IPS-18a (cell line): ENCODE data around the gene OR4K5.

ENCODE experiments used
- H3K27ac ChIP-seq: one replicate; pipeline ENCODE4 v1.5.1; 2013; ENCODE audit warnings: low read length
- H3K27me3 ChIP-seq: one replicate; pipeline ENCODE4 v1.6.1; 2013; ENCODE audit warnings: mild to moderate bottlenecking, low read length; ENCODE audit not compliant: control insufficient read depth, insufficient read depth
- H3K36me3 ChIP-seq: one replicate; pipeline ENCODE4 v1.6.1; 2013; ENCODE audit warnings: low read depth, low read length; ENCODE audit not compliant: control insufficient read depth
- H3K4me1 ChIP-seq: one replicate; pipeline ENCODE4 v1.6.1; 2013; ENCODE audit warnings: low read depth, low read length; ENCODE audit not compliant: control insufficient read depth
- H3K4me3 ChIP-seq: one replicate; pipeline ENCODE4 v1.5.1; 2013; ENCODE audit warnings: low read length
- H3K9ac ChIP-seq: one replicate; pipeline ENCODE4 v1.6.1; 2013; ENCODE audit warnings: mild to moderate bottlenecking, low read length, moderate library complexity
- H3K9me3 ChIP-seq: one replicate; pipeline ENCODE4 v1.6.1; 2013; ENCODE audit warnings: low read depth, low read length; ENCODE audit not compliant: control insufficient read depth

The OR4K5 gene, protein sequence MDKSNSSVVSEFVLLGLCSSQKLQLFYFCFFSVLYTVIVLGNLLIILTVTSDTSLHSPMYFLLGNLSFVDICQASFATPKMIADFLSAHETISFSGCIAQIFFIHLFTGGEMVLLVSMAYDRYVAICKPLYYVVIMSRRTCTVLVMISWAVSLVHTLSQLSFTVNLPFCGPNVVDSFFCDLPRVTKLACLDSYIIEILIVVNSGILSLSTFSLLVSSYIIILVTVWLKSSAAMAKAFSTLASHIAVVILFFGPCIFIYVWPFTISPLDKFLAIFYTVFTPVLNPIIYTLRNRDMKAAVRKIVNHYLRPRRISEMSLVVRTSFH

DNA sequence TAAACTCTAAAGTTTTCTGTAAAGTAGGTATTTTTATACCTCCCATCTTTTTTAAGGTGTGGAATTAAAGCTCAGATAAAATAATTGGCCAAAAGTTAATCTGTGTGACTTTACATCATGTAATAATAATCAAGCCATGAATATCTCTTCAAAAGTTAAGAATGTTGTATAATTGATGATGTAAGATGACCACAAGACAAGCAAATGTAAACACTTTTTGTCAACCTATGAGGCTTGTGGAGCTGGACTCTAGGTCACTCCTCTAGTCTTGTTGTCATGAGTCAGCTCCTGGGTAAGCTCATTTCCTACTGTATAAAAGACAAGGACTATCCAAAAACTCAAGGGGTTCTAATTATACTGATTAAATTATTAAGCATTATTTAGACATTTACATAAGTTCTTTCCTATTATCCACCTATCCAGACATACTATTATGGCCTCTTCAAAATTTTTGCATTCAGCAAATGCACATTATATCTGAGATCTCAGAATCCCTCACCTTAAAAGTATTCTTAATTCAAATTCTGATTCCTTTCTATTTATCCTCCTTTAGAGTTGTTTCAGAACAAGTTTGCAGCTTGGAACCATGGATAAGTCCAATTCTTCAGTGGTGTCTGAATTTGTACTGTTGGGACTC is at the start of gene OR4K5:
OR4K5 (plus strand) TSS at position 587 of the 637 bp plus-strand sequence; CDS start at position 587, 0 bp downstream.
- Histone ChIP-seq H3K36me3 (no peaks in the 10 kb centered on the region), H3K4me1 (no peaks in the 10 kb centered on the region), H3K4me3 (no peak within 1 kb of the TSS), H3K27me3 (no peaks in the 10 kb centered on the region), H3K9me3 (peaks cover 62% of the 10 kb centered on the region), H3K9ac (no peak within 1 kb of the TSS), H3K27ac (no peak within 1 kb of the TSS)

DNA sequence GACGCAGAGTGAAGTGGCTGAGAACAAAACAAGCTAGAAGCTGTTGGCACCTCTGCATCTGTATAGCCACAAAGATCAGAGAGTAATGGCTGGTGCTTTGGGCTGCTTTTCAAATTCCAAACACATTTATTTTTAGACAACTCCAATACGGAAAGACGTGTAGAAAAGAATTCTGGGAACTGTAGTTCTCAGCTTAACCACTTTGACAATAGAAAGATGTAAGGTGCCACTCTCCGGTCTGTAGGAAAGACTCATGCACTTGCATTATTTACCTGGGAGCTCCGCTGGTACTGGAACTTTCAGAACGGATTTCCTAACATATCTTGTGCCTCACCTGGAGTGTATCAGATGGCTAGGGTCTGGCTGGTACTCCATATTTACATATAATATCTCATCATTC is 47.2 kb upstream of the OR4K5 start:
- H3K9ac ChIP-seq, result no peak overlapping the region
- no peaks in the 10 kb centered on the region for H3K27me3 ChIP-seq
- no peaks in the 10 kb centered on the region for H3K36me3 ChIP-seq

DNA sequence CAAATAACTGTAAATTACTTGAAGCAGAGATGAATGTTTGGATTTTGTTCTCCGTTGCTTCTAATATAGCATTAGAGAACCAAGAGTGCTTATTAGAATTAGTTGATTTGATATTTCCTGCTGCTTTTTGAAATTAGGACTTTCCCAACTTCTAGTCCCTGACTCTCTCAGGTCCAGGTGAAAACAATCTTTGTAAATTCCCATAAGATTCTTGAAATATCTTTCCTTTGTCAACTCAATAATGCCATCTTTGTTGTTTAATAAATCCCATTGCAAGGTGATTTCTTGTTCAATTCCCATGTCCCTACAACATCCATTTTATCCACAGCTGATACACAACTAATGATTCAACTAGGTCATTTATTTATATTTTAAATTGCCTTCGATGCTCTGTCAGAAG is 45.6 kb upstream of the OR4K5 start, which contains the start of gene OR4K2:
OR4K2 (plus strand) TSS at position 301 of the 400 bp plus-strand sequence. CDS start 1,126 bp downstream, outside the sequence.
- peaks cover 74% of the 10 kb centered on the region for H3K9me3 ChIP-seq
- H3K4me1 ChIP-seq, result no peaks in the 10 kb centered on the region
- no peaks in the 10 kb centered on the region for H3K27me3 ChIP-seq
- H3K36me3 ChIP-seq, result no peaks in the 10 kb centered on the region
- H3K27ac ChIP-seq, result no peak within 1 kb of the TSS
- no peak within 1 kb of the TSS for H3K9ac ChIP-seq
- H3K4me3 ChIP-seq, result no peak within 1 kb of the TSS

More for the DNA sequence above, 47.2 kb upstream of the OR4K5 start:
- peaks cover 75% of the 10 kb centered on the region for H3K9me3 ChIP-seq
- no peak overlapping the region for H3K4me3 ChIP-seq
- H3K27ac ChIP-seq, result no peak overlapping the region
- no peaks in the 10 kb centered on the region for H3K4me1 ChIP-seq

DNA sequence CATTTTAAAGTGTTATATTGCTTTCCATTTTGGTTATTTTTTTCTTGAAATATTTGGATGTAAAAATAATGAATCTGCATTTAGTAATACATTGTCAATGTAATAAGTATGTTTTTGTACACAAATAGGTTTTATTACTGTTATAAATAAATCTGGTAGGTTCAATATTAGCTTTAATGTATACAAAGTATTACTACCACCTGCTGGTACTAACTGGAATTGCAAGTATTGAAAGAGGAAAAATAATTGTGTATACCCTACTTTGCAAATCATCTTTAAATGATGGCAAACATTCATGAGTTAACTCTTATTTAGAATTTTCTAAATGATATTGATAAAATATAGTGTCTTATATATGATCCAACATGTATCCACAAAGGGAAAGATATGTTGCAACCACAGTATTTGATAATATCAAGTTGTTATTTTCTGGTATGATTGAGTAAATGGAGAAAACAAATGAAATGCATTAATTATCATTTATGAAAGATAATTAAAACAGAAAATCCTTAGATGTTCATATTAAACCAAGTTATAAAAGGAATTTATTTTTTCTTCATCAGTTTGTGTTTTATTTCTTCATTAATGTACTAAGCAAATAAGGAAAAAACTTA is 42.3 kb upstream of the OR4K5 start:
- H3K27me3 ChIP-seq, result no peaks in the 10 kb centered on the region
- no peaks in the 10 kb centered on the region for H3K36me3 ChIP-seq
- no peaks in the 10 kb centered on the region for H3K4me1 ChIP-seq
- H3K9me3 ChIP-seq, result peaks cover 76% of the 10 kb centered on the region
- no peak overlapping the region for H3K4me3 ChIP-seq
- H3K27ac ChIP-seq, result no peak overlapping the region
- no peak overlapping the region for H3K9ac ChIP-seq

DNA sequence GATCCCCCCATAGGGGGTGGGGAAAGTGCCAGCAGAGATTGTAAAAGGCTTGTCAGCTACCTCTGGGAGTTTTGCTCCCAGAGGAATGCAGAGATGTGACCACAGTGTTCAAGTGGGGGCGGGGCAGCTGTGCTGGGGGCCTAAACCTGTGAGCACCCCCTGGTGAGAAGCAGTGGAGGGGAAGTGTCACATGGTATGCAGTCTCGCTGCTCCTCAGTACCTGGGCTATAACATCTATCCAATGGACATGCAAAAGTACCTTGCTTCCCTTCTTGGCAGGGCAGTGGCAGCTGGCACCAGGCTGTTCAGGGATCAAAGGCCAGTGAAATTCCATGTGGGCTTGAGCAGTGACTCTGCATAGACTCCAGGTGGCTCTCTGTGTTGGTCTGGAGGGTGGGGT is 25.1 kb upstream of the OR4K5 start:
- Histone ChIP-seq H3K9ac (no peak overlapping the region), H3K36me3 (no peaks in the 10 kb centered on the region), H3K27me3 (no peaks in the 10 kb centered on the region), H3K4me1 (no peaks in the 10 kb centered on the region), H3K27ac (no peak overlapping the region), H3K9me3 (peaks cover 89% of the 10 kb centered on the region), H3K4me3 (no peak overlapping the region)

DNA sequence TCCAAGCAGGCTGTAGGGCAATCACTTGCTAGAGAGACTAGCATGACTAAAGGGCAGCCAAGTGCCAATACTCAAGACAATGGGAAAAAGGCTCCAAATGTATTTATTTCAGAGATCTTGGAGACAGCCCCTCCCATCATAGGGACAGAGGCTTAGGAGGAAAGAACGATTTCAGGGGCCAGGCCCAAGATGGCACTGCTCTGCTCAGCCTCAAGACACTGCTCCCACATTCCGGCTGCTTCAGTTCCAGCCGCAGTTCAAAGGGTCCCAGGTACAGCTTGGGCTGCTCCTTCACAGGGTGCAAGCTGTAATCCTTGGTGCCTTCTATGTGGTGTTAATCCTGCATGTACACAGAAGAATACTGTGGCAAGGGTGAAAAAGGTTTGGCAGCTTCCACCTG is 19.4 kb upstream of the OR4K5 start:
- H3K27me3 ChIP-seq, result no peaks in the 10 kb centered on the region
- no peaks in the 10 kb centered on the region for H3K36me3 ChIP-seq
- H3K4me1 ChIP-seq, result no peaks in the 10 kb centered on the region
- H3K27ac ChIP-seq, result no peak overlapping the region
- peaks cover 80% of the 10 kb centered on the region for H3K9me3 ChIP-seq
- no peak overlapping the region for H3K9ac ChIP-seq
- H3K4me3 ChIP-seq, result no peak overlapping the region

DNA sequence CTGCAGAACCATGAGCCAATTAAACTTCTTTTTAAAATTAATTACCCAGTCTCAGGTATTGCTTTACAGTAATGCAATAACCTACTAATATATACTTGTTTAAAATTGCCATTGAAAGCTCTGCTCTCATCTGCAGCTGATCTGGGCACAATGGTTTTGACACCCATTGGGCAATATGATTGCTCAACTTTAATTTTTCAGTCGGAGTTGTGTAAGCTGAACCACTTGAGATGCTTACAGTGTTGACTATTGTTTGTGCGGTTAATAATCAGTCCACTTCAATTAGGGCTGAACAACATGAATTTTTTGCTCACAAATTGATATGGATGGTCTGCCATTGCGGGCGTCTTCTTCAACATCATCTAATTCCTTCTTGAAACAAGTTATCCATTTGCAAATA is 18.0 kb upstream of the OR4K5 start:
- Histone ChIP-seq H3K9me3 (peaks cover 83% of the 10 kb centered on the region), H3K4me3 (no peak overlapping the region), H3K36me3 (no peaks in the 10 kb centered on the region)

DNA sequence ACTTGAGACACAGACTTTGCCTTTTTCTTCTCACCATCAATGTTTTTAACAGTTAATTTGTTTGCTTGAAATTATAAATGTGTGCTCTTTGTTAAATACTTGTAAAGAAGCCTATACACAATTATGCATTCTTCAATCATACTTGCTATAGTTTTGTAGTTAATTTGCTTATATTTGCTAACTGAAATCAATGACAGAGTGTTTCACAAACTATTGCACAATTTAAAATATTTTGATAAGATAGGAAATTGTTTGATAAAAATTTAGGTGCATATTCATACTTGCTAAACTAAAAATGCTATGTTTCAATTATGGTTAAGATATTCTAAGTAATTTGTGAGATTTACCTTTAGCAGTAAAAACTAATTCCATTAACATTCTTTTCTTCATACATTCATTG is 13.7 kb upstream of the OR4K5 start:
- H3K4me1 ChIP-seq, result no peaks in the 10 kb centered on the region
- H3K9me3 ChIP-seq, result peaks cover 82% of the 10 kb centered on the region
- H3K9ac ChIP-seq, result no peak overlapping the region

More for the DNA sequence above, 18.0 kb upstream of the OR4K5 start:
- Histone ChIP-seq H3K9ac (no peak overlapping the region), H3K27me3 (no peaks in the 10 kb centered on the region), H3K27ac (no peak overlapping the region), H3K4me1 (no peaks in the 10 kb centered on the region)

DNA sequence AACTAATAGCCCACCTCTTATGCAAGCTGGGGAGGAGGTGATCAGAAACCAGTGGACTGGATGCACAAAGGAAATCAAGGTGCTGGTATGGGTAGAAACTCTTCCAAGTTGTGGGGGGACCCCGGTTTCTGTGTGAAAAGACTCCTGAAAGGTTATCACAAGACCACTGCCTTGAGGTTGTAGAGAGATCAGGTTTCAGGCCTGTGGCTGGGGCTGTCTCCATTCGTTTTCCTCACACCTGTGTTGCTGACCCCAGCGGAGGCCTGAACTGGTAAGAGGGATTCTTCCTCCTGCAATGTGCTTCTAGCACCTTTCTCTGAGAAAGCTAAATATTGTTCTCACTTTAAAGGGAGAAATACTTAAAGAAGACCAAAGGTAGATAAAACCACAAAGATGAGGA is 9.3 kb upstream of the OR4K5 start:
- no peak overlapping the region for H3K27ac ChIP-seq
- no peaks in the 10 kb centered on the region for H3K36me3 ChIP-seq
- H3K4me1 ChIP-seq, result no peaks in the 10 kb centered on the region
- peaks cover 55% of the 10 kb centered on the region for H3K9me3 ChIP-seq
- H3K9ac ChIP-seq, result no peak overlapping the region
- no peaks in the 10 kb centered on the region for H3K27me3 ChIP-seq
- no peak overlapping the region for H3K4me3 ChIP-seq

More for the DNA sequence above, 13.7 kb upstream of the OR4K5 start:
- Histone ChIP-seq H3K27ac (no peak overlapping the region), H3K4me3 (no peak overlapping the region), H3K36me3 (no peaks in the 10 kb centered on the region), H3K27me3 (no peaks in the 10 kb centered on the region)

DNA sequence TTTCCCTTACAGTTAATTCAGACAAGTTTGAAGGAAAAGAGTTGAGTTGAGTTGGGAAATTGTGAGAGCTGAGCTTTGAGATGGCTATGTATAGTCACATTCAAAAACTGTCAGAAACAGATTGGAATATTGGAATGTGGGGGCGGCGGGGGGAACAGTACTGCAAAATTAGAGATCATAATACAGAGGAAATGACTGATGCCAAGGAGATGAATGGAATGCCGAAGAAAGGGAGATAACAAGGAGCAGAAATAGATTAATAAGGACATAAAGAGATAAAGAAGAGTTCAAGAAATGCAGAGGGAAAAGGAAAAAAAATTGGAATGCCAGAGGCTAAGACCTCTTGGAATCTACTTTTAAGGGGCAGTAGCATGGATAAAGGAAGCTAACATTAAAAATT is 3.2 kb upstream of the OR4K5 start:
- Histone ChIP-seq H3K9me3 (peaks cover 52% of the 10 kb centered on the region), H3K4me1 (no peaks in the 10 kb centered on the region), H3K36me3 (no peaks in the 10 kb centered on the region), H3K27ac (no peak overlapping the region), H3K27me3 (no peaks in the 10 kb centered on the region), H3K9ac (no peak overlapping the region), H3K4me3 (no peak overlapping the region)

DNA sequence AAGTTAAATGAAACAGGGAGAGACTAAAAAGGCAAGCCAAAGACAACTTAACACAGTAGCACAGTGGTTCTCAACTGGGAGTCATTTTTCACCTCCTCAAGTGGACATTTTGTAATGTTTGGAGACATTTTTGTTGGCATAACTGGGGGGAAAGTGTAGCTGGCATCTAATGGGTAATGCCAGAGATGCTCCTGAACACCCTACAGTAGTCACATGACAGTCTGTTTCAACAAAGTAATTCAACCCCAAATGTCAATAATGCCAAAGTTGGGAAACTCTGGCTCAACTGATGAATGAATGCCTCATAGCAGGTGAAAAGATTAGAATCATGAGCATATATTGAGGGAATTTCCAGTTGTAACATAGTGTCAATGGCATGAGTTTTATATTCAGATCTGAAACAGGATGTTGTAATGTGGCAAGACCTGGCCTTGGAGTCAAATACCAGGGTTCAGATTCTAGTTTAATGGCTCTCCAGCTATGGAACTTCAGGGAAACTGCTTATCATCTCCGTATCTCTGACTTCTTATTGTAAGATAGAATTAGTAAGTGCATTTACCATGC is 2.4 kb upstream of the OR4K5 start:
- Histone ChIP-seq H3K27ac (no peak overlapping the region), H3K9me3 (peaks cover 52% of the 10 kb centered on the region)

More for the DNA sequence above, 2.4 kb upstream of the OR4K5 start:
- Histone ChIP-seq H3K27me3 (no peaks in the 10 kb centered on the region), H3K36me3 (no peaks in the 10 kb centered on the region), H3K4me1 (no peaks in the 10 kb centered on the region), H3K9ac (no peak overlapping the region), H3K4me3 (no peak overlapping the region)
